GM10248 (cell line): ENCODE results near the gene SNX32.

Experiments used
- CTCF ChIA-PET: fragments of 300-600 bp; sonication (Branson Sonifier 250); formaldehyde crosslinking; extraction: SDS; loops from one replicate; lab custom pipeline; 2021; ENCODE audit warnings: antibody characterized with exemption; lab: Yijun Ruan, JAX
- POLR2A ChIA-PET: fragments of 350-650 bp; sonication (Branson Sonifier 250); formaldehyde crosslinking; extraction: SDS; loops from one replicate; lab custom pipeline; 2020; ENCODE audit warnings: antibody characterized with exemption; lab: Yijun Ruan, JAX
- DNase-seq: peaks from one replicate; pipeline ENCODE4 v3.0.0; 2012; ENCODE audit errors: extremely low spot score
- CTCF ChIP-seq: IDR thresholded peaks from 2 replicates; pipeline ENCODE4 v1.5.1; 2012; ENCODE audit warnings: mild to moderate bottlenecking, low read depth; ENCODE audit errors: extremely low read depth, missing control alignments, control extremely low read depth

The SNX32 gene

GRCh38 chr11:65850217-65851082 is 16.7 kb downstream of the SNX32 start:
- POLR2A ChIA-PET = interaction anchor here (0.6 to 1.6 kb wide), 3 partner anchors 9 to 48 kb away, joined by 3 to 6 read pairs (median 5); partner anchors contain the start of gene MUS81
- no peak for TF ChIP-seq CTCF
- CTCF ChIA-PET = interaction anchor here (1.2 to 5.1 kb wide), 13 partner anchors 9 to 225 kb away, joined by 3 to 29 read pairs (median 6); partner anchors contain the start of genes CCDC85B, FIBP, KAT5 and MUS81
- no peak for DNase-seq

- CTCF ChIA-PET = interaction anchor here (0.9 to 5.1 kb wide), 15 partner anchors 7 to 195 kb away, joined by 3 to 29 read pairs (median 6); partner anchors contain the start of genes CCDC85B, FIBP, KAT5 and MUS81
- no peak for TF ChIP-seq CTCF
- DNase-seq = no peak
- POLR2A ChIA-PET = interaction anchor here (0.7 to 1.6 kb wide), 6 partner anchors 9 to 734 kb away, joined by 3 to 7 read pairs (median 4); partner anchors contain the start of genes KAT5, MUS81, RELA and SNX32
Observed at GRCh38 chr11:65851083-65851579, 17.4 kb downstream of the SNX32 start.

GRCh38 chr11:65851811-65852507 is 18.2 kb downstream of the SNX32 start:
- POLR2A ChIA-PET = interaction anchor here (0.7 to 1.8 kb wide), 8 partner anchors 8 to 735 kb away, joined by 3 to 12 read pairs (median 4); partner anchors contain the start of genes FIBP, KAT5, MUS81 and PCNX3
- CTCF ChIA-PET = interaction anchor here (0.9 to 5.1 kb wide), 16 partner anchors 8 to 225 kb away, joined by 3 to 29 read pairs (median 4); partner anchors contain the start of genes CCDC85B, FIBP, KAT5 and MUS81
- no peak for DNase-seq
- no peak for TF ChIP-seq CTCF

GRCh38 chr11:65852508-65853245 is 18.9 kb downstream of the SNX32 start:
- DNase-seq = no peak
- POLR2A ChIA-PET = interaction anchor here (0.6 to 1.8 kb wide), 7 partner anchors 19 to 735 kb away, joined by 3 to 12 read pairs (median 4); partner anchors contain the start of genes FIBP, KAT5, PCNX3 and SNX32
- no peak for TF ChIP-seq CTCF
- CTCF ChIA-PET = interaction anchor here (1.3 to 5.1 kb wide), 5 partner anchors 9 to 226 kb away, joined by 3 to 29 read pairs (median 4); partner anchors contain the start of genes KAT5 and SNX32

- ChIA-PET POLR2A (interaction anchor here (0.6 to 1.8 kb wide), 4 partner anchors 35 to 84 kb away, joined by 3 to 12 read pairs (median 5); partner anchors contain the start of gene FIBP), CTCF (interaction anchor here (1.3 to 5.1 kb wide), 4 partner anchors 20 to 227 kb away, joined by 3 to 29 read pairs (median 4); partner anchors contain the start of genes CCDC85B and SNX32)
- no peak for DNase-seq
- TF ChIP-seq CTCF = no peak
Observed at GRCh38 chr11:65853246-65853979, 19.6 kb downstream of the SNX32 start.
